Smooth muscle cell (in vitro differentiated cells): ENCODE data around the gene SYNGAP1. TPM values are rescaled to one million over a fixed set of nuclear protein-coding genes. Genes with fewer than 3 reads are reported as not detected.

ENCODE experiments used
- DNase-seq: peaks from one replicate; lab custom pipeline; 2025; ENCODE audit not compliant: unreplicated experiment; lab: John Stamatoyannopoulos, UW
- H2AFZ ChIP-seq: fragments of 200-600 bp; sonication (generic); 2 replicates; pipeline ENCODE4 v1.6.0; 2016; ENCODE audit warnings: antibody characterized with exemption, low read depth, mild to moderate bottlenecking
- H3F3A ChIP-seq: fragments of 200-600 bp; sonication (generic); 2 replicates; pipeline ENCODE4 v1.6.0; 2017; ENCODE audit warnings: antibody characterized with exemption, low read depth
- H3K27ac ChIP-seq: fragments of 200-600 bp; sonication (generic); 2 replicates; pipeline ENCODE4 v1.5.1; 2016; ENCODE audit warnings: low read depth, mild to moderate bottlenecking
- H3K27me3 ChIP-seq: fragments of 200-600 bp; sonication (generic); 2 replicates; pipeline ENCODE4 v1.6.1; 2016; ENCODE audit warnings: low read depth, mild to moderate bottlenecking
- H3K36me3 ChIP-seq: fragments of 200-600 bp; sonication (generic); 2 replicates; pipeline ENCODE4 v1.5.1; 2016; ENCODE audit warnings: low read depth
- H3K4me1 ChIP-seq: fragments of 200-600 bp; sonication (generic); 2 replicates; pipeline ENCODE4 v1.5.1; 2016; ENCODE audit warnings: low read depth
- H3K4me2 ChIP-seq: fragments of 200-600 bp; sonication (generic); 2 replicates; pipeline ENCODE4 v1.6.0; 2016; ENCODE audit warnings: mild to moderate bottlenecking
- H3K4me3 ChIP-seq: fragments of 200-600 bp; sonication (generic); 2 replicates; pipeline ENCODE4 v1.5.1; 2016; ENCODE audit warnings: mild to moderate bottlenecking
- H3K79me2 ChIP-seq: fragments of 200-600 bp; sonication (generic); 2 replicates; pipeline ENCODE4 v1.6.0; 2016; ENCODE audit warnings: low read depth, mild to moderate bottlenecking
- H3K9ac ChIP-seq: fragments of 200-600 bp; sonication (generic); 2 replicates; pipeline ENCODE4 v1.6.0; 2016; ENCODE audit warnings: low read depth
- H3K9me3 ChIP-seq: fragments of 200-600 bp; sonication (generic); replicated peaks from 2 replicates; pipeline ENCODE4 v1.5.1; 2016; ENCODE audit warnings: low read depth
- H4K20me1 ChIP-seq: fragments of 200-600 bp; sonication (generic); 2 replicates; pipeline ENCODE4 v1.6.0; 2016; ENCODE audit warnings: low read depth
- WGBS: methylation state at CpG from one replicate; pipeline ENCODE4 v1.1.7; 2016; ENCODE audit warnings: low lambda C conversion rate; 5-methylcytosine and 5-hydroxymethylcytosine counted together
- polyA plus RNA-seq: library from polyadenylated mRNA; unstranded; fragments of >200 nt; fragmentation: Nextera tagmentation; extraction: Ambion mirVana; gene quantifications from 2 replicates; pipeline ENCODE4 v1.2.1, GENCODE V29; 2016
- total RNA-seq: library from RNA; depleted of rRNA; stranded (reverse); fragments of >200 nt; gene quantifications from 2 replicates; pipeline ENCODE4 v1.2.3, GENCODE V29; 2014
- TF ChIP-seq, protein P1 (sequence below): fragments of 200-600 bp; sonication (generic); IDR thresholded peaks from 2 replicates; pipeline ENCODE4 v1.5.1; 2017; ENCODE audit warnings: borderline replicate concordance, mild to moderate bottlenecking, antibody characterized with exemption; ENCODE audit not compliant: insufficient read depth, poor library complexity, severe bottlenecking

Gene SYNGAP1
- total and polyA plus RNA-seq, 2 experiments from 2014 or later = 1.9 to 10.4 TPM

DNA sequence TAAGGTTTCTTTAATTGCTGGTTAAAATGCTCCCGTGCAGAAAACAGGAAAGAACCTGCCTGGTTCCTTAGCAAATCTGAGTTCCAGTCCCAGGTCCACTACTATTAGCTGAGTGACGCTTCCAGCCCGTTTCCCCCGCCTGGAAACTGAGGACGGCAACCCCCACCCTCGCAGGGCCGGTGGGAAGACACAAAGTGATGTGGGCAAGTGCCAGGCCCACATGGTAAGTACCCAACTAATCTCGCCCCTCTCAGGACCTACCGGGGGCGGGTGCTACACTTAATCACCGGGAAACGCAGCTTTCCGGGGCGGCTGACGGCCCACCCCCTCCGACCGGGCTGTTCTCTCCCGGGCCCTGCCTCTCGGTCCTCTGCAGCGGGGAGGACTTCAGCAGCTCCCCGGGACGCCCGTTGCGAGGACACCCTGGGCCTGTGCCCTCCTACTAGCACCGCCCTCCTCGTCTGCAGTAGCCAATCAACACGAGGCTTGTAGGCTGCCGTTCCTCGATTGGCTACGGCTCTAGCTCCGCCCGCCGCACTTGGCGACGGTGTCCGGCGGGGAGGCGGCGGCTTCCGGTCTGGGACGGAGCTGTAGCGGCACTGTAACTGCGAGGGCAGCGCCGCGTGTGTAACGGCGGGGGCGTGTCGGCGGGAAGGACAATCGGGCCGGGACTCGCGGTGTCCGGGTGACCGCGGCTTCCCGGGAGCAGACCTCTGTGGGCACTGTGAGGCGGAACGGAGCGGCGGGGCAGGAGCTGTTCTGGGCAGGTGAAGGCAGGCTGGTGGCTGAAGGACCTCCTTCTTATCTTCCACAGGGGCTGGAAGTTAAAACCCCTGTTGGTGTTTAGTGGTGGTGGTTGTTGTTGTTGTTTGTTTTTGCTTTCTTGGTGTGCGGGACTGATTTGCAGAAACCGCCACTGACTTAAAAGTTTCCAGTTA is 34.4 kb downstream of the SYNGAP1 start, which contains the start of gene ZBTB9:
Gene ZBTB9 (plus strand): TSS at position 568 of the 938 bp plus-strand sequence. CDS start 525 bp downstream, outside the sequence.
- no peaks in the 10 kb centered on the region for H3K27me3 ChIP-seq
- peak within 1 kb of the TSS; percentile 95 for H3K4me2 ChIP-seq
- H2AFZ ChIP-seq = no peak within 1 kb of the TSS
- H3K27ac ChIP-seq = peak within 1 kb of the TSS; percentile 25
- peak within 1 kb of the TSS; percentile 89 for H3K4me3 ChIP-seq
- no peaks in the 10 kb centered on the region for H3K36me3 ChIP-seq
- peaks cover 18% of the 10 kb centered on the region for H3K79me2 ChIP-seq
- peaks cover 5% of the 10 kb centered on the region for H3K4me1 ChIP-seq
- WGBS = 1% methylated on average over 60 of the region's 65 CpGs
- no peaks in the 10 kb centered on the region for H4K20me1 ChIP-seq
- DNase-seq = peak; percentile 77
- no peaks in the 10 kb centered on the region for H3K9me3 ChIP-seq
- peaks cover 5% of the 10 kb centered on the region for H3F3A ChIP-seq
- TF ChIP-seq, protein P1, sequence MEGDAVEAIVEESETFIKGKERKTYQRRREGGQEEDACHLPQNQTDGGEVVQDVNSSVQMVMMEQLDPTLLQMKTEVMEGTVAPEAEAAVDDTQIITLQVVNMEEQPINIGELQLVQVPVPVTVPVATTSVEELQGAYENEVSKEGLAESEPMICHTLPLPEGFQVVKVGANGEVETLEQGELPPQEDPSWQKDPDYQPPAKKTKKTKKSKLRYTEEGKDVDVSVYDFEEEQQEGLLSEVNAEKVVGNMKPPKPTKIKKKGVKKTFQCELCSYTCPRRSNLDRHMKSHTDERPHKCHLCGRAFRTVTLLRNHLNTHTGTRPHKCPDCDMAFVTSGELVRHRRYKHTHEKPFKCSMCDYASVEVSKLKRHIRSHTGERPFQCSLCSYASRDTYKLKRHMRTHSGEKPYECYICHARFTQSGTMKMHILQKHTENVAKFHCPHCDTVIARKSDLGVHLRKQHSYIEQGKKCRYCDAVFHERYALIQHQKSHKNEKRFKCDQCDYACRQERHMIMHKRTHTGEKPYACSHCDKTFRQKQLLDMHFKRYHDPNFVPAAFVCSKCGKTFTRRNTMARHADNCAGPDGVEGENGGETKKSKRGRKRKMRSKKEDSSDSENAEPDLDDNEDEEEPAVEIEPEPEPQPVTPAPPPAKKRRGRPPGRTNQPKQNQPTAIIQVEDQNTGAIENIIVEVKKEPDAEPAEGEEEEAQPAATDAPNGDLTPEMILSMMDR = no peak
- H3K9ac ChIP-seq = peak within 1 kb of the TSS; percentile 72

- no peaks in the 10 kb centered on the region for H3K27me3 ChIP-seq
- no peaks in the 10 kb centered on the region for H3K36me3 ChIP-seq
- peaks cover 18% of the 10 kb centered on the region for H3K79me2 ChIP-seq
- H3F3A ChIP-seq = peaks cover 2% of the 10 kb centered on the region
- H3K4me3 ChIP-seq = peak overlapping the region; percentile 89
- 59% methylated on average over 16 of the region's 16 CpGs for WGBS
- H4K20me1 ChIP-seq = no peaks in the 10 kb centered on the region
- no peak overlapping the region for H3K27ac ChIP-seq
- H2AFZ ChIP-seq = no peak overlapping the region
- DNase-seq = no peak
- no peaks in the 10 kb centered on the region for H3K9me3 ChIP-seq
- peak overlapping the region; percentile 36 for H3K9ac ChIP-seq
- H3K4me2 ChIP-seq = peak overlapping the region; percentile 95
- TF ChIP-seq, protein P1 = no peak
- H3K4me1 ChIP-seq = peaks cover 5% of the 10 kb centered on the region
These were observed 35.2 kb downstream of the SYNGAP1 start for GRCh38 chr6:33455051-33455450.

- Histone ChIP-seq H2AFZ (no peak overlapping the region), H3K36me3 (no peaks in the 10 kb centered on the region), H3F3A (no peaks in the 10 kb centered on the region), H3K9ac (no peak overlapping the region), H4K20me1 (no peaks in the 10 kb centered on the region), H3K27ac (no peak overlapping the region), H3K4me3 (no peak overlapping the region), H3K79me2 (peaks cover 18% of the 10 kb centered on the region), H3K4me2 (no peak overlapping the region), H3K27me3 (no peaks in the 10 kb centered on the region), H3K9me3 (no peaks in the 10 kb centered on the region), H3K4me1 (peaks cover 5% of the 10 kb centered on the region)
- no peak for DNase-seq
- TF ChIP-seq, protein P1 = no peak
- 95% methylated on average over 12 of the region's 12 CpGs for WGBS
These were observed 36.3 kb downstream of the SYNGAP1 start for GRCh38 chr6:33456156-33456555.

DNA sequence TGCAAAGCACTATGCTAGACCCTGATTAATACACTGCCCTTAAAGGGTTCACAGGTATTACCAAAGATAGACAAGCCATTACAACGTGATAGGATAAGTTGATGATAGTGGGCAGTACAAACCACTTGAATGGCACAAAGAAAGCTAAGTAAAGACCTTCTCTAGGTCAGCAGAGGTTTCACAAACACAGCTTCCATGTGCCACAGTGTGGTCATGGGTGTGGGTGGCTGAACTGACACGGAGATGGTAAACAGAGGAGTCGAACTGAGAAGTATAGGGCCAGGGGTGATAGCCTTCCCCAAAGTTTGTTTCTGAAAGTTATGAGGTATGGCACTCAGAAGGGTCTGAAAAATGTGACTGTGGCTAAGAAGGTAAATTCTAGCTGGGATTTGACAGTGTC is 38.8 kb downstream of the SYNGAP1 start:
- H2AFZ ChIP-seq = no peak overlapping the region
- peaks cover 5% of the 10 kb centered on the region for H3K4me1 ChIP-seq
- no peaks in the 10 kb centered on the region for H3F3A ChIP-seq
- H3K27ac ChIP-seq = no peak overlapping the region
- no peak overlapping the region for H3K9ac ChIP-seq
- peaks cover 7% of the 10 kb centered on the region for H3K27me3 ChIP-seq
- no peaks in the 10 kb centered on the region for H3K36me3 ChIP-seq
- TF ChIP-seq, protein P1 = no peak
- H3K79me2 ChIP-seq = peaks cover 15% of the 10 kb centered on the region
- no peak overlapping the region for H3K4me2 ChIP-seq
- WGBS = 92% methylated on average over 3 of the region's 3 CpGs
- no peaks in the 10 kb centered on the region for H3K9me3 ChIP-seq
- no peaks in the 10 kb centered on the region for H4K20me1 ChIP-seq
- no peak for DNase-seq
- H3K4me3 ChIP-seq = no peak overlapping the region
